Measurements from ENCODE around the gene LIN52. TPM values are rescaled to one million over a fixed set of nuclear protein-coding genes. Genes with fewer than 3 reads are reported as not detected.

Gene LIN52
- total RNA-seq, 2 experiments from 2014 or later: 5.4 to 6.8 TPM

DNA sequence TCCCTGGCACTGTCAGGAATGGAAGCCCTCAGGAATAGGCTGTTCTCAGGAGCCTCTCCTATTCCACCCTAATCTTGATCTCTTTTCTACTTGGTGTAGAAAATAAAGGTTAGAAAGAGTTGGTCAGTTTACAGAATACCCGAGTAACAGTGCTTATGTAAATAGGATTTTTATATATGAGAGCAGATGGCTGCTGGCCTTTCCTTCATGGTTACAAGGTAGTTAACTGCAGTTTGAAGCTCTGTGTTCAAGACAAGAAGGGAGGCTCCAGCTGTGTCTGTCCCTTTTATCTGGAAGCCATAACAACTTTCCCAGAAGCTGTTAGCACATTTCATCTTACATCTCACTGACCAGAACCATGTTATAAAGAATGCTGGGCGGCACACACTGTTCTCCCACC, 42.5 kb upstream of the LIN52 start:
- Mint-ChIP-seq H3K27ac (no peak overlapping the region), H3K9me3 (no peaks in the 10 kb centered on the region), H3K27me3 (no peaks in the 10 kb centered on the region), H3K36me3 (ENCODE audit: low read depth) (no peaks in the 10 kb centered on the region), H3K4me3 (no peak overlapping the region), H3K4me1 (ENCODE audit: low read depth) (no peaks in the 10 kb centered on the region)
- no peak overlapping the region for H3K27ac ChIP-seq (ENCODE audit: low read depth in 1 of 2, low read length in 2 of 2)
- H3K4me3 ChIP-seq (ENCODE audit: low read length): no peak overlapping the region
- no peaks in the 10 kb centered on the region for H3K36me3 ChIP-seq (ENCODE audit: insufficient read depth, low read length)
- no peak for ATAC-seq (ENCODE audit: poor library complexity)
- H3K9me3 ChIP-seq (ENCODE audit: control insufficient read depth in 1 of 2, insufficient read depth in 1 of 2, low read length in 2 of 2): no peaks in the 10 kb centered on the region
- no peaks in the 10 kb centered on the region for H3K4me1 ChIP-seq (ENCODE audit: insufficient read depth, low read length)
- ChIA-PET POLR2A (no interaction called here), CTCF (no interaction called here)
- DNase-seq: no peak
- H3K27me3 ChIP-seq (ENCODE audit: control insufficient read depth in 1 of 2, insufficient read depth in 2 of 2, low read length in 2 of 2): no peaks in the 10 kb centered on the region
- TF ChIP-seq CTCF (IDR thresholded peaks at IDR 0.05): no peak
- intact Hi-C loops (cut with DNase I, micrococcal nuclease): no loop called here

- Histone ChIP-seq H3K4me1 (ENCODE audit: insufficient read depth, low read length) (no peaks in the 10 kb centered on the region), H3K4me3 (ENCODE audit: low read length) (no peak overlapping the region), H3K36me3 (ENCODE audit: insufficient read depth, low read length) (no peaks in the 10 kb centered on the region), H3K27ac (ENCODE audit: low read depth in 1 of 2, low read length in 2 of 2) (no peak overlapping the region), H3K27me3 (ENCODE audit: control insufficient read depth in 1 of 2, insufficient read depth in 2 of 2, low read length in 2 of 2) (no peaks in the 10 kb centered on the region), H3K9me3 (ENCODE audit: control insufficient read depth in 1 of 2, insufficient read depth in 1 of 2, low read length in 2 of 2) (no peaks in the 10 kb centered on the region)
- Mint-ChIP-seq H3K9me3 (no peaks in the 10 kb centered on the region), H3K27me3 (no peaks in the 10 kb centered on the region), H3K4me1 (ENCODE audit: low read depth) (no peaks in the 10 kb centered on the region), H3K4me3 (no peak overlapping the region), H3K27ac (no peak overlapping the region), H3K36me3 (ENCODE audit: low read depth) (no peaks in the 10 kb centered on the region)
- no peak for TF ChIP-seq CTCF (IDR thresholded peaks at IDR 0.05)
- DNase-seq: no peak
- intact Hi-C loops (cut with DNase I, micrococcal nuclease): no loop called here
- ATAC-seq (ENCODE audit: poor library complexity): no peak
- CTCF ChIA-PET: no interaction called here
- POLR2A ChIA-PET: no interaction called here
These were observed 39.2 kb upstream of the LIN52 start for GRCh38 chr14:74045522-74045921.

GRCh38 chr14:74048281-74048680, 36.5 kb upstream of the LIN52 start:
- no peaks in the 10 kb centered on the region for H3K27me3 Mint-ChIP-seq
- H3K9me3 ChIP-seq (ENCODE audit: control insufficient read depth in 1 of 2, insufficient read depth in 1 of 2, low read length in 2 of 2): no peaks in the 10 kb centered on the region
- ChIA-PET POLR2A (interaction anchor here (0.6 kb wide), 1 partner anchor 19 kb away, joined by 4 read pairs; no protein-coding TSS in a partner anchor), CTCF (no interaction called here)
- H3K36me3 Mint-ChIP-seq (ENCODE audit: low read depth): no peaks in the 10 kb centered on the region
- H3K27ac Mint-ChIP-seq: no peak overlapping the region
- H3K27me3 ChIP-seq (ENCODE audit: control insufficient read depth in 1 of 2, insufficient read depth in 2 of 2, low read length in 2 of 2): no peaks in the 10 kb centered on the region
- intact Hi-C loops (cut with DNase I, micrococcal nuclease): no loop called here
- H3K9me3 Mint-ChIP-seq: no peaks in the 10 kb centered on the region
- no peaks in the 10 kb centered on the region for H3K36me3 ChIP-seq (ENCODE audit: insufficient read depth, low read length)
- ATAC-seq (ENCODE audit: poor library complexity) (no peak), DNase-seq (no peak)
- no peaks in the 10 kb centered on the region for H3K4me1 ChIP-seq (ENCODE audit: insufficient read depth, low read length)
- TF ChIP-seq CTCF (IDR thresholded peaks at IDR 0.05): no peak
- H3K4me1 Mint-ChIP-seq (ENCODE audit: low read depth): no peaks in the 10 kb centered on the region
- no peak overlapping the region for H3K4me3 Mint-ChIP-seq
- no peak overlapping the region for H3K4me3 ChIP-seq (ENCODE audit: low read length)
- no peak overlapping the region for H3K27ac ChIP-seq (ENCODE audit: low read depth in 1 of 2, low read length in 2 of 2)

Data from CD4-positive, alpha-beta T cell (primary cell).